VCaP (cell line): ENCODE data around the gene APOB.
A peak's percentile ranks its signal among the peaks of the same experiment; 100 is the strongest.

Source experiments
- H3K27ac ChIP-seq: fragments of 450-650 bp; 2 replicates; pipeline ENCODE4 v1.5.1; 2017
- TF ChIP-seq, protein P1 (sequence below): fragments of 450-650 bp; conservative IDR thresholded peaks from 2 replicates; pipeline ENCODE4 v1.5.1; 2017; ENCODE audit warnings: mild to moderate bottlenecking, moderate library complexity

APOB gene

DNA sequence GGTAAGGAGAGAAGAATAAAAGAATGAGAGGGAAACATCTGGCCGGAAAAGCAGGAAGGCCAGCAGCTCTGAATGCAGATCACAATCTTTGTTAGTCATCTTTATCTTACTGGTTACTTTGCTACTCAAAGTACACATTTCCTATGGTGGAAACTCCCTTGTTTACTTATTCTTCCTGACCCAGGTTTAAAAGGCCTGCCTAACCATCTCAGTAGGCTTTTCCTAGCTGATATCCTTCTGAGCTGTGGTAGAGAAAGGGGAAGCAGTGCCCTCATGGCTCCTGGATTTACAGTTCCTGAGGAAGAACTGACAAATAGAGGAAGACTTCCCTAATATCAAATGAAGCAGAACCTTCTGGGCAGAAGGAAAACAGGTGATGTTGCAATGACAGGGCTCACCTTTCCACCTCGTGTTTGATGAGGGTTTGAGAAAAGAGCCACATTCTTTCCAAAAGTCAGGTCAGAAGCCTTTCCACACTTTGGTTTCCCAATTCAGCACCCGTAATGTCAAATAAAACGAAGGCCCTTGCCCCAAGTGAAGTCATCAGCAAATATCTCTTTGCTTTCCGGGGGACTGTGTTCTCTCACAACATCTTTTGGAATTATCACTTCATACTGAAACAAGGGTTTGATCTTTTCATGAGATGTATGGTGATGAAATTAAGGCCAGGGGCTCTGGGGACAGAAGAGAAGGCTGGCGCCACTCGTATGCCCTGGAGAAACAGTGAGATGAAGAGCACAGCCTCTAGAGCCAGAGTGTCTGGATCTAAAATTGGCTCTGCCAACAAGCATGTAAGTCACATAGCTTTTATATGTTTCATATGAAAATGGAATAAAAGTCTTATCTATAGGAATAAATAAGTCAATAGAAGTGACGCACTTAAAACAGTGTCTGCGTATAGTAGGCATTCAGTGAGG is 26.7 kb upstream of the APOB start:
- H3K27ac ChIP-seq: peak overlapping the region; percentile 74
- TF ChIP-seq, protein P1, sequence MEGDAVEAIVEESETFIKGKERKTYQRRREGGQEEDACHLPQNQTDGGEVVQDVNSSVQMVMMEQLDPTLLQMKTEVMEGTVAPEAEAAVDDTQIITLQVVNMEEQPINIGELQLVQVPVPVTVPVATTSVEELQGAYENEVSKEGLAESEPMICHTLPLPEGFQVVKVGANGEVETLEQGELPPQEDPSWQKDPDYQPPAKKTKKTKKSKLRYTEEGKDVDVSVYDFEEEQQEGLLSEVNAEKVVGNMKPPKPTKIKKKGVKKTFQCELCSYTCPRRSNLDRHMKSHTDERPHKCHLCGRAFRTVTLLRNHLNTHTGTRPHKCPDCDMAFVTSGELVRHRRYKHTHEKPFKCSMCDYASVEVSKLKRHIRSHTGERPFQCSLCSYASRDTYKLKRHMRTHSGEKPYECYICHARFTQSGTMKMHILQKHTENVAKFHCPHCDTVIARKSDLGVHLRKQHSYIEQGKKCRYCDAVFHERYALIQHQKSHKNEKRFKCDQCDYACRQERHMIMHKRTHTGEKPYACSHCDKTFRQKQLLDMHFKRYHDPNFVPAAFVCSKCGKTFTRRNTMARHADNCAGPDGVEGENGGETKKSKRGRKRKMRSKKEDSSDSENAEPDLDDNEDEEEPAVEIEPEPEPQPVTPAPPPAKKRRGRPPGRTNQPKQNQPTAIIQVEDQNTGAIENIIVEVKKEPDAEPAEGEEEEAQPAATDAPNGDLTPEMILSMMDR: no peak

DNA sequence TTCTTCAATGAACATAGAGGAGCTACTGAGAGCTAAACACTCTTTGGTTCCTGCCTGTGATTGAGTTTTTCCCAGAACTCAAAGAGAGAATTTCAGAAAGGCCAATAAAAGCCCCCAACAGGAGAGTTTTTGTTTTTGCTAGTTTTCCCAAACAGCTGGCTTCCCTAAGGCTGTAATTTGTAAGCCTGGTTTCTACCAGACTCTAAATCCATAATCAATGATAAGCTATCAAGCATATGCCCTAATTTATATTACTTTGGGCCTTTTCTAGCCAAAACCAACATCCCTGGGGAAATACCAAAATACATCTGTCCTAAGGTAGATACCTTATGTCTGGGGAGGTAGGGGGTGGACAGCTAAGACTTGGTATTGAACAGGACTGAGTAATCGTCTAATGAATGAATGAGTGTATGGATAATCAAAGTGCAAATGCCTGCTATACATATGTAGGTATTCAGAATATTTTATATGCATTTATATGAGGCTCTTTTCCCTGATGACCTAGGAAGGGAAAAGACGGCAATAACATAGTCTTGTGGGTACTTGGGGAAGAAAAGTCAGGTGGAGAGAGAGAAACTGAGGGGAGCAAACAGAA is 26.0 kb upstream of the APOB start:
- TF ChIP-seq, protein P1: no peak
- peak overlapping the region; percentile 74 for H3K27ac ChIP-seq

DNA sequence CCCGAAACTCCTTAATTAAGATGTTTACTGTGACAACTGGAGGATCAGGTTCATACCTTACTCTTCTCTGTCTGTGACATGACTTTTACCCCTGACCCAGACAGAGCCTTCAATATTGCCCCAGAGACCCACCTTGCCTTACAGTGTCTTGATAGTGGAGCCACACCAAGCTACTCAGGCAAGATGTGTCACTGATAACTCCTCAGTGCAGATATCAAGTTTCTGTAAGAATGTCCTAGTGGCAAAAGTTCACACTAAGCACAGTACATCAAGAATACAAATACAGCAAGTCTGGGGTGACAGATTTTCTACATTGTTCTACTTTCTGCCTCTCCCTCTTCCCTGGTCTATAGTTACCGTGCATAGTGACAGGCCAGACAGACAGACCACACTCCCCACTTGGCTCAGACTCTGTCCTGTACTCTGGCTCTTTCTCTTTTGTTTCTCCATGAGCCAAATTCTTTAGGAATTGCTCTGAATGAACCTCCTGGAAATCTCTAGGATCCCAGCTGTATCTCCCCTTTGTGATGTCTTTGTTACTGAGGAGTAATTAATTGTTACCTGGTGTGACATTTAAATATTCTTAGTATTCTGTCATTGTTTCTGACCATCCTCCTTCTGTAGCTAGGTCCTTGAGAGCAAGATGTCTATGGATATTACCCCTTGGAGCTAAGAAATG is 24.1 kb upstream of the APOB start:
- TF ChIP-seq, protein P1: no peak
- H3K27ac ChIP-seq: no peak overlapping the region

DNA sequence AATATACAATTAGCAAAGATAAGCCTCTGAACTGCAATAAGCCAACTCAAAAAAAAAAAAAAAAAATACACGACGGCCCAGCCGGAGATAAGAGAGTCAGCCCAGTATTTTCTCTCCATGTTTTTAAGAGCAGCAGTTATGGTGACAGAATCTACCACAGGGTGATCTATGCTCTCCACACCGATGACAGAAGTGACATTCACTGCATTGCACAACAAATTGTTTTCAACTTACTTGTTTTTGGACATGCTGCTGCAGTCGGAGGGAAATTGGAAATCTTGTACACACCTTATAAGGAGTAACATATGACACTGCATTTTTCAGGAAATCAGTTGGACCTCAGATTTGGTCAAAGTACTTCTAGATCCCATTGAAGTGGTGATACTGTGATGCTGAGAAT is 23.3 kb upstream of the APOB start:
- TF ChIP-seq, protein P1: no peak
- H3K27ac ChIP-seq: no peak overlapping the region

DNA sequence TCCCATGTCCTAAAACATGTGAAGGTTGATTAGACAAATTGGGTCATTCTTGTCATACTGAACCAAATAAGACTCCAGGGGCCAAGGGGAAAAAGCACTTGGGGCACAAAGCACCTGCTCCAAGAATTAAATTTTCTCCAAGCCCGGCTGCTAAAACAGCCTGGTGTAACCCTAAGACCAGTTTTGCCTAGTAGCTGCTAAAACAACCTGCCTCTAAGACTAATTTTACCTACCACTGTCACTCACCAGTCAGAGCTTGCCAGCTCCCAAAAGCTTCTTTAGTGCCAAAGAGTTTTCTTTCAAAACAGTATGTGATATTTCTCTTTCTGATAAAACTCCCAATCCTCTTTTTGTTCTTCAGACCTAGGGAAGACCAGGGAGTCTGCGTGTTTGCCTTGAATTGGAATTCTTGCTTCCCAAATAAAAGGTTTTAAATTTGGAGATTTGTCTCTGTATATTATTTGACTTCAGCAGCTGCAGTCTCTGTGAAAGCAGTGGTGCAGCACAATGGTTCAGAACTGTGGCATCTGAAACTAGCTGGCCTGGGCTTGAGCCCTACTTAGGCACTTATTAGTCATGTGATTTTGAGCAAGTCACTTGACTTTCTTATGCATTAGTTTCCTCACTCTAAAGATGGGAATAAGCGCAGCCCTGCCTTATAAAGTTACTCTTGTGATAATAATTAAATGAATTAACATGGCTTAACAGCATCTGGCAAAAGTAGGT is 16.2 kb upstream of the APOB start:
- TF ChIP-seq, protein P1: no peak
- no peak overlapping the region for H3K27ac ChIP-seq

DNA sequence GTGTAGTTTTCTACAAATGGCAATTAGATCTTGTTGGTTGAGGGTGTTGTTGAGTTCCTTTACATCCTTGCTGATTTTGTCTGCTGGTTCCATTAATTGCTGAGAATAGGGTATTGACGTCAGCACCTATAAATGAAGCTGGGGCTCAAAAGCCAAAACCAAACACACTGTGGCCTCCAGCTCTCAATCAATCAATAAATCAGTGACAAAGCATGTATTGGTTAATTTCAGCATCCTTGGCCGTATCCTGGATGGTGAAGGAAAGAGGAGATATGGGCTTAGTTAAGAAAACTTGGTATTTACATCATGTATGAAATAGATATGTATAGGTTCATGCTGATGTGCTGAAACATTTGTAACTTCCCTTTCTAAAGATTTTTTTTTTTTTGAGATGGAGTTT is 13.2 kb upstream of the APOB start:
- H3K27ac ChIP-seq: no peak overlapping the region
- TF ChIP-seq, protein P1: no peak
